Hepatocyte (in vitro differentiated cells): ENCODE results near the gene ZNF432. TPM values are rescaled to one million over a fixed set of nuclear protein-coding genes. Genes with fewer than 3 reads are reported as not detected.
A peak's percentile ranks its signal among the peaks of the same experiment; 100 is the strongest.

ENCODE experiments used
- DNase-seq: peaks from one replicate; pipeline ENCODE4 v3.0.0-alpha.2; 2016; ENCODE audit warnings: low spot score
- H2AFZ ChIP-seq: fragments of 200-600 bp; sonication (generic); 2 replicates; pipeline ENCODE4 v1.6.0; 2016; ENCODE audit warnings: antibody characterized with exemption, mild to moderate bottlenecking
- H3K27ac ChIP-seq: fragments of 200-600 bp; sonication (generic); 2 replicates; pipeline ENCODE4 v1.5.1; 2016; ENCODE audit warnings: mild to moderate bottlenecking
- H3K27me3 ChIP-seq: fragments of 200-600 bp; sonication (generic); 2 replicates; pipeline ENCODE4 v1.6.1; 2016
- H3K36me3 ChIP-seq: fragments of 200-600 bp; sonication (generic); replicated peaks from 2 replicates; pipeline ENCODE4 v1.5.1; 2016; ENCODE audit warnings: low read depth; ENCODE audit not compliant: insufficient read depth
- H3K4me1 ChIP-seq: fragments of 200-600 bp; sonication (generic); 2 replicates; pipeline ENCODE4 v1.5.1; 2016; ENCODE audit warnings: mild to moderate bottlenecking, moderate library complexity; ENCODE audit not compliant: insufficient read depth
- H3K4me2 ChIP-seq: fragments of 200-600 bp; sonication (generic); 2 replicates; pipeline ENCODE4 v1.6.0; 2016
- H3K4me3 ChIP-seq: fragments of 200-600 bp; sonication (generic); 2 replicates; pipeline ENCODE4 v1.5.1; 2016; ENCODE audit warnings: mild to moderate bottlenecking
- H3K79me2 ChIP-seq: fragments of 200-600 bp; sonication (generic); 2 replicates; pipeline ENCODE4 v1.6.0; 2017; ENCODE audit warnings: mild to moderate bottlenecking
- H3K9me2 ChIP-seq: fragments of 200-600 bp; sonication (generic); replicated peaks from 2 replicates; pipeline ENCODE4 v1.6.0; 2017; ENCODE audit warnings: mild to moderate bottlenecking; ENCODE audit not compliant: insufficient read depth
- H3K9me3 ChIP-seq: fragments of 200-600 bp; sonication (generic); 2 replicates; pipeline ENCODE4 v1.5.1; 2016; ENCODE audit warnings: low read depth, mild to moderate bottlenecking
- H4K20me1 ChIP-seq: fragments of 200-600 bp; sonication (generic); 2 replicates; pipeline ENCODE4 v1.6.0; 2016; ENCODE audit warnings: mild to moderate bottlenecking; ENCODE audit not compliant: insufficient read depth, poor library complexity, severe bottlenecking
- CTCF ChIP-seq: fragments of 200-600 bp; sonication (generic); IDR thresholded peaks from 2 replicates; pipeline ENCODE4 v1.5.1; 2016; ENCODE audit warnings: antibody characterized with exemption, mild to moderate bottlenecking; ENCODE audit not compliant: poor library complexity
- EZH2 ChIP-seq: fragments of 200-600 bp; sonication (generic); IDR thresholded peaks from 2 replicates; pipeline ENCODE4 v1.6.1; 2016; ENCODE audit warnings: antibody characterized with exemption, mild to moderate bottlenecking, borderline replicate concordance
- EZH2phosphoT487 ChIP-seq: fragments of 200-600 bp; sonication (generic); IDR thresholded peaks from one replicate; pipeline ENCODE4 v1.6.1; 2018; ENCODE audit warnings: antibody characterized with exemption, mild to moderate bottlenecking, low read depth, moderate library complexity; ENCODE audit not compliant: unreplicated experiment, severe bottlenecking
- WGBS: methylation state at CpG from one replicate; pipeline ENCODE4 v1.1.6; 2016; ENCODE audit warnings: low lambda C conversion rate; ENCODE audit errors: missing lambda C conversion rate; 5-methylcytosine and 5-hydroxymethylcytosine counted together
- polyA plus RNA-seq: library from polyadenylated mRNA; unstranded; fragments of >200 nt; fragmentation: Nextera tagmentation; extraction: Ambion mirVana; gene quantifications from 2 replicates; pipeline ENCODE4 v1.2.1, GENCODE V29; 2016
- total RNA-seq: library from RNA; depleted of rRNA; stranded (reverse); fragments of >200 nt; gene quantifications from 2 replicates; pipeline ENCODE4 v1.2.3, GENCODE V29; 2014

ZNF432 gene
- total and polyA plus RNA-seq, 2 experiments from 2014 or later: 3.4 to 10.1 TPM

- Histone ChIP-seq H3K36me3 (no peaks in the 10 kb centered on the region), H3K27me3 (no peaks in the 10 kb centered on the region), H4K20me1 (no peaks in the 10 kb centered on the region), H3K9me3 (peaks cover 10% of the 10 kb centered on the region), H3K4me2 (peak overlapping the region; percentile 84), H2AFZ (peak overlapping the region; percentile 100), H3K4me1 (peaks cover 6% of the 10 kb centered on the region), H3K9me2 (no peaks in the 10 kb centered on the region), H3K27ac (peak overlapping the region; percentile 89), H3K4me3 (peak overlapping the region; percentile 76), H3K79me2 (peaks cover 49% of the 10 kb centered on the region)
- DNase-seq: peak; percentile 16
- no peak for TF ChIP-seq EZH2phosphoT487
- TF ChIP-seq CTCF: no peak
- TF ChIP-seq EZH2: no peak
- 3% methylated on average over 9 of the region's 9 CpGs for WGBS
Observed at GRCh38 chr19:52007451-52007805, 41.2 kb downstream of the ZNF432 start.

- no peaks in the 10 kb centered on the region for H3K4me1 ChIP-seq
- no peak overlapping the region for H3K4me3 ChIP-seq
- no peak overlapping the region for H3K27ac ChIP-seq
- peaks cover 26% of the 10 kb centered on the region for H3K36me3 ChIP-seq
- peaks cover 72% of the 10 kb centered on the region for H3K9me3 ChIP-seq
- H2AFZ ChIP-seq: no peak overlapping the region
- 100% methylated on average over 2 of the region's 2 CpGs for WGBS
- H3K79me2 ChIP-seq: no peaks in the 10 kb centered on the region
- H3K9me2 ChIP-seq: no peaks in the 10 kb centered on the region
- no peaks in the 10 kb centered on the region for H3K27me3 ChIP-seq
- TF ChIP-seq EZH2 (no peak), CTCF (no peak), EZH2phosphoT487 (no peak)
- H4K20me1 ChIP-seq: no peaks in the 10 kb centered on the region
- H3K4me2 ChIP-seq: no peak overlapping the region
- DNase-seq: no peak
Observed at GRCh38 chr19:51994048-51994644, 54.5 kb downstream of the ZNF432 start.

GRCh38 chr19:51993422-51993821, 55.2 kb downstream of the ZNF432 start:
- 98% methylated on average over 10 of the region's 10 CpGs for WGBS
- Histone ChIP-seq H2AFZ (no peak overlapping the region), H3K27me3 (no peaks in the 10 kb centered on the region), H3K4me3 (no peak overlapping the region), H3K9me3 (peaks cover 65% of the 10 kb centered on the region), H3K36me3 (peaks cover 22% of the 10 kb centered on the region), H3K79me2 (no peaks in the 10 kb centered on the region), H3K9me2 (no peaks in the 10 kb centered on the region), H3K27ac (no peak overlapping the region), H3K4me1 (no peaks in the 10 kb centered on the region), H4K20me1 (no peaks in the 10 kb centered on the region), H3K4me2 (no peak overlapping the region)
- DNase-seq: no peak
- no peak for TF ChIP-seq EZH2phosphoT487
- no peak for TF ChIP-seq CTCF
- no peak for TF ChIP-seq EZH2
